GM18873 (cell line): ENCODE data around the gene PMVK.

Source experiments
- ATAC-seq: cut with Tn5 transposase; IDR thresholded peaks from one replicate; pipeline ENCODE4 v1.9.1; 2021; ENCODE audit warnings: mild to moderate bottlenecking, moderate library complexity, moderate number of reproducible peaks; ENCODE audit not compliant: unreplicated experiment, low FRiP score

Gene PMVK

DNA sequence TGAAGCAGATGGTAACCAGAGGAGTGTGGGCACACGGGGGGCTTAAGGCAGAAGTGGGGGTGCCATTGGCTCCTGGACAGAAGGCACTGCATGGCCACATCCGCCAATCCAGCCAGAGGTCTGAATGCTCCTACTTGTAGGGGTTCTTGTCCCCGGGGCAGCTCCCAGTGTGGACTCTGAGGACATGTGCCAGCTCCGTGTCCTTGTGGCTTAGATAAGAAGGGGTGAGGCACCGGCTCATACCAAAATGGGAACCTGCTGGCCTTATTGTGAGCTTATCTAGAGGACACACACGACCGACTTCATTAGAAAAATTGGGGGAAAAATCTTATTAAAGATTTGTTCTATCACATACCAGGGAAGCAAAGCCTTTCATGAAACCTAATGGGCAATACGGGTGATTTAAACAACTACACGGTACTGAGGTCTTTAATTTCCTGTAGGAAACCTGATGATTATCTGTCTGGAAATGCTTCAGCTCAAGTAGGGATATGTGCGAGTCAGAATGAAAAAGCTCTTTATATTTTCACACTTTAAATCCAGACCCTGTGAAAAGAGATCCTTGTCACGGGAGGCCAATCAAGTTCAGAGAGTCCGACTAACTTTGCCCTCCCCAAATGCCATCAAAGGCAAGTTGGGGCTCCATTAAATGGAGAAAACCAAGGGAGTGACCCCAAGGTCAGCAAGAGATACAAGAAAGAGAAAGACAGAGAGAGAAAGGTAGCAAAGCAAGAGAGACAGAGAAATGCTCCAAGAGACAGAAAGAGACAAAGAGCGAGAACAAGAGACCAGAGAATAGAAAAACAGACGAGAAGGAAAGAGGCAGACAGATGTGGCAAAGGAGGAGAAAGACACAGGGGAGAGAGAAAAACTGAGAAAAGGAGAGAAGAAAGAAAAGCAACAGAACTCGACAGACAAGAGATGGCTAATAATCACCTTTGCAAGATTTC lies 52.3 kb downstream of the PMVK start:
- no peak for ATAC-seq

DNA sequence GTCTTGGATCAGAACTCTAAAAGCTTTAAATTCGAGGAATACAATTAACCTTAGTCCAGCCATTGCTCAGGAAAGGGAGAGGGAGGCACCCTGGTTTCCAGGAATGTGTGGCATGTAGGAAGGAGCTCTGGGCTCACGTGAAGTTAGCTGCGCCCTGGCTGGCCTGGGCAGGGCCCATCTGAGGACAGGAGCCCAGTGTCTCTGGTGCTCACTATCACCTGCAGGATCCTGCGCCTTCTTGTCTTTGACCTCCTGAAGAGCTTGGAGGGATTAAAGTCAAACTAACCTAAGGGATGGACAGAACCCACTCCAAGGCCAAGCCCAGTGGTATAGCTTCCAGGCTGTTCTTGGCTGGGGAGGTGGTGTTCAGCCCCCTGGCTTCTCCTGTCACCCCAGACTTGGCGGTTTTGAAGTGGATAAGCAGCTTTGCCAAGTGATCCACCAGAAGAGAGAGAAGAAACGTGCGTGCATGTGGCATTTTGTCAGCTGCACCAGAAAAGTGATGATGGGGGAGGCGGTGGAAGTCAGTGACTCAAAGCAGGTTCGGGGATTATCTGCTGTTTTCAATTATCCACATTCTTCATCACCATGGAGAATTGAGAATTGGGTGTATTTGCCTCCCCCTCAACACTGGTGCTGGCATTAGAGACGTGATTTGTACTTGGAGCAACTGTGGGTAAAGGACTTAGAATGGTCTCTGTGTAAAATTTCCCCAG lies 54.5 kb downstream of the PMVK start:
- ATAC-seq, result no peak

DNA sequence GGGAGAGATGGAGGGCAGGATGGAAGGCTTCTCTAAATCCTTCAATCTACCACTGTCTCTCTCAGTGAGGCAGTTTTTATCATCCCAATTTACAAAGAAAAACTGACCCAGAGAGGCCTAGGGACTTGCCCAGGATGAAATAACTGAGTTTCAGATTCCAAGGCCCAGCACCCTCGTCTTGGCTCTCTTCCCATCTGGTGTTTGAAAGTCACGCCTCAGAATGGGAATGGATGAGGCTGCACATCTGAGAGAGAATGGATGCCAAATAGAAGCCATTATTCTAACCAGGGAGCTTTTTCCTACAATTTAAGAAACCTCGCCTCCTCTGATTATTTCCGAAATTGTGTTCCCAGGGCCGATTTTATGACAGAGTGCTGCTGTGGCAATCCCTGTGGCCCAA lies 55.8 kb downstream of the PMVK start:
- no peak for ATAC-seq

DNA sequence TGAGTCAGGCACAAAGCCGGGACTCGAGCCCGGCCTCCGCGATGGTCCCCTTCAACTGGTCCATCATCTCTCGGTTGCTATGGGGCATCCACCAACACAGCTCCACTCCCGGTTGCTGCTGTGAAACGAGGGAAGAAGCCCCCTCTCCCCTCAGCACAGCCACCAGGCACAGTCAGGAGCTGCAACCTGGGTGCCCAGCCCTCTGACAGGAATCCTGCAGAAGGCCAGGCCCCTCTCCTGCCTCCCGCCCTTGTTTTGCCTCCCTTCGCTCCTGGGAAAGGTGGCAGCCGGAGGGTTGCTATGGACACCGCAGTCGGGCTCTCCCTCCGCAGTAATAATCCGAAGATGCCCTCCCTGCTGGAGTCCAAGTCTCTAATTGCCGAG lies 57.5 kb downstream of the PMVK start:
- ATAC-seq, result no peak

DNA sequence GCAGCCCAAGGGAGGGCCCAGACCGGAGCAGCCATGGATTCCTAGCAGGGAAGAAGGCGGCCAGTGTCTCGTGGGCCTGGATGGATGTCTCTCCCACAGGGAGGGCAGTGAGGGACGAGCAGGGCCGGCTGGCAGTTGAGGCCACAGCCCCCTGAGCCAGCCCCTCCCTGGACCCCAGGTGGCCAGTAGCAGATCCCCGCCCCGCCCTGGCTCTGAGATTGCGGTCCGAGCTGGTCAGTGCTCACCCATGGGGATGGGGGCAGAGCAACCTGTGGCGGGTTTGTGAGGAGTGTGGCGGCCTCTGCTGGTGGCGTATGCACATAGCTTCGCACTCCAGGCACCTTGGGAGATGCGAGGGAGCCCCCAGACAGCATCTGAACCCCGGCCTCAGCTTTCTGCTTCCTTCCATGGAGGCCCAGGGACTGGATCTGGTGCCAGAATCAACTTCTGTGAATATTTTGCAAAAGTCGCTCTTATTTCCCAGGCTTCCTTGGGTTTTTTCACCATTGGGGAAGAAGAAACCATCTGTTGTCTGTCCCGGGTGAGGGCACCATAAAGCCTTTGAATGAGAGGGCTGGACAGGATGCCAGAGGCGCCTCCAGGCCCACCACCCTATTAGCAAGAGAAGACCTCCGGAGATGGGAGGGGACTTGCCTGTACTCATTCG lies 58.0 kb downstream of the PMVK start:
- ATAC-seq, result no peak

DNA sequence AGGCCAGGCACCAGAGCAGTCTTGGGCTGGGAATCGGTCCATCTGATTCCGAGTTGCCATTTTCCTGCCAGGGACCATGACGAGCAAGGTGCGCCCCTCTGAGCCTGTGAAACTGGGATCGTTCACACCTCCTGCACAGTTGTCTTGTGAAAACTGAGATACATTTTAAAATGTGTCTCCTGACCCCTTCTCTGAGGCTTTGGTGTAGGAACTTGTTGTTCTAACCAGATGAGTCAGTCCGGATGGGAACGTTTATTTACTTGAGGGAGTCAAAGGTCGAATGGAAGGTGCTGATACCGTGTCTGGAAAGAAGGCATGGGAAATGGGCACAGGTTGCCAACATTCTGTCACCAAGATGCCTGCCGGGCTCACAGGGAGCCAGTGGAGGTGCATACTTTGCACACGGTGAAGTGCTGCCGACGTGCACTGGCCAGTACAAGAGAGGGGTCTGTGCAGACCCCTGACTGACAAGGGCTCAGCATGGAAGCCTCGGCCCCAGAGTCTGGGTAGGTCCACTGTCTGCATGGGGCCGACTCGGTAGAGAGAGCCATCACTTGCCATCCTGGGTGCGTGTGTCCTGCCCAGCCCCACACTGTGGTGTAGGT lies 59.0 kb downstream of the PMVK start:
- no peak for ATAC-seq

DNA sequence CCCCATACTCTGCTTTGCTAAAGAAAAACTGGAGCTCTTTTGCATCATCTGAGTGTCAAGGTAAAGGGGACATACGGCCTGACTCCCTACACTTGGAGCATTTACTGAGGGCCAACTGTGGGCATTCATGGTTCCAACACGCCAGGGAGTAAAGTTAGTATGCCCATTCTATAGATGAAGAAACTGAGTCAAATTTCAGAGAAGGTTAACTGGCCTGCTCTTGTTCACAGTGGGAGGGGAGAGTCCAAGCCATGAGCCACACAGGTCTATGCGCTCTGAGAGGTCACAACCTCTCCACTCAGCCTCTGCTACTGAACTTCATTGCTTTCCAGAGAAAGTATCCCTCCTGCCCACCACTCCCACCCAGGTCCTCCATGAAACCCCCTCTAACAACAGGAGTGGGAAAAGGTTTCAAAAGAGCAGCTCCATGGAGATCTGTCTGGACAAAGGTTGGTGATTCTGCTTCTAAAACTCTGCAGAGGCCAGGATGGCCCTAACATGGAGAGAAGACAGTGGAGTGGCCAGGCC lies 59.6 kb downstream of the PMVK start:
- ATAC-seq, result no peak
